ENCODE results near the gene KLK6. TPM values are rescaled to one million over a fixed set of nuclear protein-coding genes. Genes with fewer than 3 reads are reported as not detected.

KLK6 gene
- total and polyA plus RNA-seq, 2 of the 13 experiments (the other 11 are each of a cell fraction or from before 2014, with no cell fraction given) = 0.15 to 1.8 TPM

DNA sequence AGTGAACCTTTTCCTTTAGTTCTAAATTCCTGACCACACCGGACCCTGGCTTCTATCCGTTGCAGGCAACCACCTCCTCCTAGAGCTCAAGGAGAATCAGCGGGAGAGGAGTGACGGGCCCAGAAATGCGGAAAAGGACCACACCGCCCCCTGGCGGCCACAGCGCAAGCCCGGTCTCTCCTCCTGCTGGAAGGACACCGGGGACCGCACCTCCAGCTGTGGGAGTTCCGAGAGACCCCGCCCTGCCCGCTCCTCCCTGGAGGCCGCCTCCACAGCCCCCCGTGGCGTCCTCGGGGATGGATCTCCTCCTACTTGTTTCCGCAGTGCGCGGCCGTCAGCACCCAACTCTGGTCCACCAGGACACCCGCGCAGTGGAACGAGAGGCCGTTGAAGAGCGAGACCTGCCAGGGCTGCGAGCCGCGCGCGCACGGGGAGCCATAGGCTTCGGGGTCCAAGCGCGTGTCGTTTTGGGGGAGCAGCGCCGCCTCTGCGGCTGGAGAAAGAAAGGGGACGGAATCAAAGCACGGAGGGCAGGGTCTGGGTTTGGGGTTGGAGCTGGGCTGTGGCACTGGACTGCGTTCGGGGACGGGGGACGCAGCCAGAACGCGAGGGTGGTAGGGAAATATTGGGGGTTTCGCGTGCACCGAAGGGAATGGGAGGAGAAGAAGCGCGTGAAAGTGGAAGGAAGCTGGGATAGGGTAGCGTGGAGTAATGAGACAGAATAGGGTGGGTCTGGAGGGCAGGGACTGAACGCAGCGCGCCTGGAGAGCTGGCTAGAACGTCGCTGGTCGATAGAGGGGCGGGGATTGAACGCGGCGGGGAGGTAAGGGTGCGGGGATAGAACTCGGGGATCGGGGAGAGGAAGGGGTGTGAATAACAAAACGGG is 47.6 kb upstream of the KLK6 start:
- 0 out of 2 replicates have a peak, but pooled peaks cover 4% of the 10 kb centered on the region for H3K4me1 ChIP-seq (ENCODE audit: insufficient read depth, low read length)
- H3K27me3 ChIP-seq (ENCODE audit: control insufficient read depth in 1 of 2, insufficient read depth in 2 of 2, low read length in 2 of 2) = peaks cover 3 to 31% of the 10 kb centered on the region in 2 experiments; a peak in 4 of 5 replicates
- H3K4me2 ChIP-seq (ENCODE audit: low read depth, low read length) = no peak overlapping the region
- POLR2A ChIA-PET = no interaction called here
- WGBS (ENCODE audit: low lambda C conversion rate) = 20% methylated on average over 47 of the region's 68 CpGs
- peak; percentile 79 for ATAC-seq
- peak overlapping the region in 1 of 3 experiments; percentile 16; a peak in 1 of 6 replicates for H3K4me3 ChIP-seq (replicated peaks in 1 of 3; ENCODE audit: insufficient read depth in 1 of 3, low read depth in 2 of 3, low read length in 3 of 3)
- intact Hi-C loops (cut with micrococcal nuclease; ENCODE audit: unreplicated experiment) = loop anchor here (10.0 kb wide), 1 partner anchor 82 kb away; no protein-coding TSS in a partner anchor
- no peak for FAIRE-seq
- CTCF ChIA-PET (ENCODE audit: low intra/inter-chr PET ratio, low total read pairs) = interaction anchor here (1.1 to 1.5 kb wide), 4 partner anchors 77 to 88 kb away, joined by 3 to 10 read pairs (median 3); no protein-coding TSS in a partner anchor
- H3K36me3 ChIP-seq (replicated peaks in 1 of 2; ENCODE audit: control insufficient read depth in 1 of 2, insufficient read depth in 2 of 2, low read length in 2 of 2) = no peaks in the 10 kb centered on the region
- no peak overlapping the region for H3K27ac ChIP-seq (ENCODE audit: extremely low read length, insufficient read depth, low read length)
- BruUV-seq (replicated peaks) = no TSS peak
- H3K79me2 ChIP-seq (ENCODE audit: insufficient read depth, low read length) = no peaks in the 10 kb centered on the region
- no peak overlapping the region for H3K9ac ChIP-seq (ENCODE audit: insufficient read depth, low read depth, low read length)
- H2AFZ ChIP-seq (ENCODE audit: low read length) = no peak overlapping the region
- in situ Hi-C loops (cut with HindIII; ENCODE audit: extremely low pct_ligation_motif_present, low pct_unique_long_range_greater_than_20kb) = loop anchor here (5.0 kb wide), 2 partner anchors 75 to 85 kb away; no protein-coding TSS in a partner anchor
- H4K20me1 ChIP-seq (ENCODE audit: insufficient read depth, low read length) = no peaks in the 10 kb centered on the region
- peak; percentile 31 for DNase-seq (ENCODE audit: low spot score)
- H3K9me3 ChIP-seq (ENCODE audit: low read length) = no peaks in the 10 kb centered on the region
- TF ChIP-seq CTCF (CRISPR knock-in tag; IDR thresholded peaks at IDR 0.05) = peak; percentile 87
- TF ChIP-seq NFKBIZ (CRISPR knock-in tag; IDR thresholded peaks at IDR 0.05) = no peak
- no peak for TF ChIP-seq ELF4 (CRISPR knock-in tag; IDR thresholded peaks at IDR 0.05; ENCODE audit: borderline replicate concordance)
- TF ChIP-seq ZNF180 (CRISPR knock-in tag; IDR thresholded peaks at IDR 0.05; ENCODE audit: borderline replicate concordance, low read depth) = no peak
- TF ChIP-seq, protein P1, sequence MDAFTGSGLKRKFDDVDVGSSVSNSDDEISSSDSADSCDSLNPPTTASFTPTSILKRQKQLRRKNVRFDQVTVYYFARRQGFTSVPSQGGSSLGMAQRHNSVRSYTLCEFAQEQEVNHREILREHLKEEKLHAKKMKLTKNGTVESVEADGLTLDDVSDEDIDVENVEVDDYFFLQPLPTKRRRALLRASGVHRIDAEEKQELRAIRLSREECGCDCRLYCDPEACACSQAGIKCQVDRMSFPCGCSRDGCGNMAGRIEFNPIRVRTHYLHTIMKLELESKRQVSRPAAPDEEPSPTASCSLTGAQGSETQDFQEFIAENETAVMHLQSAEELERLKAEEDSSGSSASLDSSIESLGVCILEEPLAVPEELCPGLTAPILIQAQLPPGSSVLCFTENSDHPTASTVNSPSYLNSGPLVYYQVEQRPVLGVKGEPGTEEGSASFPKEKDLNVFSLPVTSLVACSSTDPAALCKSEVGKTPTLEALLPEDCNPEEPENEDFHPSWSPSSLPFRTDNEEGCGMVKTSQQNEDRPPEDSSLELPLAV (CRISPR knock-in tag; conservative IDR thresholded peaks at IDR 0.05; ENCODE audit: low read depth) = no peak
- no peak for TF ChIP-seq CREB1 (IDR thresholded peaks at IDR 0.05)
- TF ChIP-seq CREB1 (CRISPR knock-in tag; IDR thresholded peaks at IDR 0.05) = no peak
- TF ChIP-seq KDM2A (CRISPR knock-in tag; IDR thresholded peaks at IDR 0.05; ENCODE audit: borderline replicate concordance, low read depth) = peak; percentile 60; the same call in 1 of the 2 replicates
- TF ChIP-seq ZNF432 (CRISPR knock-in tag; IDR thresholded peaks at IDR 0.05; ENCODE audit: borderline replicate concordance) = no peak
- TF ChIP-seq FOXC1 (CRISPR knock-in tag; IDR thresholded peaks at IDR 0.05; ENCODE audit: borderline replicate concordance) = no peak
- TF ChIP-seq NONO (IDR thresholded peaks at IDR 0.05) = no peak
- TF ChIP-seq NONO (CRISPR knock-in tag; conservative IDR thresholded peaks at IDR 0.05) = no peak
- TF ChIP-seq KLF13 (CRISPR knock-in tag; IDR thresholded peaks at IDR 0.05) = no peak

Data from HepG2 (cell line).